ENCODE measurements around the gene ERBB4. TPM values are rescaled to one million over a fixed set of nuclear protein-coding genes. Genes with fewer than 3 reads are reported as not detected.
"Not testable (repeated sequence)": the region's sequence is repeated elsewhere in the genome, so short reads cannot be mapped to it uniquely, and the experiment has no call there.

ERBB4 gene
- total RNA-seq, 1 donor from 2014 or later = 11.5 TPM

DNA sequence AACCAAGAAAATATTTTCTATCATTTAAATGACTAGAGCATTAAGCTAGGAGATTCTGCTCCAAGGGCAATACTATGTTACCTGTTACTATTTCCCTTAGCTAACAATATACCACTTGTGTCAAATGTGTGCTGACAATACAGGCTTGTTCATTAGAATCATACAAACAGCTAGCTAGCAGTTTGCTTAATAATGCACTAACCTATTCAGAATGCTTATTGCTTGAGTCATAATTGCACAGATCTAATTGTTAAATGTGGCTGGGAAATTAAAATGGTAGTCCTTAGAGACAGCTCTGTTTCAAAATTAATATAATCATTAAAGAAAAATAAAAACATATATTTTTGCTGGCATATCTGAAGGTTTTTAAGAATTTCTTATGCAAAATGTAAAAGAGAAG is 344.2 kb downstream of the ERBB4 start:
- intact Hi-C loops (cut with DNase I) = no loop called here
- no peak for DNase-seq
- no peak for ATAC-seq (ENCODE audit: poor library complexity)

DNA sequence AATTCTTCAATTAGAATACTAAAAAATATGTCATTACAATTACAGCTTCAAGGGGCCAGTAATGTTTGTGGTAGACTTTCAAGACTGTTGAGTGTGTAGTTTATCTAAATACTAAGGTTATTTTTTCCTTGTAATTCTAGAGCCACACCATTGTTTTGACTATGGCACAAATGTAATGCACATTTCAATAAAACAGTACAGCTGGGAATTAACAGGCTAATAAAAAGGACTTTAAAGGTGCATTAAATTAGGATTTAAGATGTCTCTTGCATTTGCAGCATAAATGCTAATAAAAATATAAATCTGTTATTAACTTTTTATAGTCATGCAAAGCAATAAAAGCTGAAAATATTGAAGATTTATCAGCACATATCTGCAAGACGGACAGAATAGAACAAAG is 344.8 kb downstream of the ERBB4 start:
- ATAC-seq (ENCODE audit: poor library complexity) (no peak), DNase-seq (no peak)
- intact Hi-C loops (cut with DNase I) = no loop called here

DNA sequence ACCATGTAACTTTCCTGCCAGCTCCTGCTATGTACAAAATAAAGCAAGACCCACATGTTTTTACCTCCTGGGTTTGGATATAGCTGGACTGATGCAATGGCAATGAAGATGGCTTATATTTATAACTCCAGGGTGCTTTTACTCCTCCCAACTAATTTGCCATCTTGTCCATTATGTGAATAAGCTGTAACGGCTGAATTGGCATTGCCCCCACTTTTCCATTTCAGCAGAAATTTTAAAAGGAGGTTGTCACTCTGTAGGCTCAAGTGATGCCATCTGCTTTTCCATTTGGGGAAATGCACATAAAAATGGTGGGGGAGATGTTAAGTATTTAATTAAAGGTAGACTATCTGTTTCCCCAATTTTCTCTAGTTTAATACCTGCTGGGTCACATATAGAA is 345.5 kb downstream of the ERBB4 start:
- no peak for ATAC-seq (ENCODE audit: poor library complexity)
- DNase-seq = no peak
- intact Hi-C loops (cut with DNase I) = no loop called here

DNA sequence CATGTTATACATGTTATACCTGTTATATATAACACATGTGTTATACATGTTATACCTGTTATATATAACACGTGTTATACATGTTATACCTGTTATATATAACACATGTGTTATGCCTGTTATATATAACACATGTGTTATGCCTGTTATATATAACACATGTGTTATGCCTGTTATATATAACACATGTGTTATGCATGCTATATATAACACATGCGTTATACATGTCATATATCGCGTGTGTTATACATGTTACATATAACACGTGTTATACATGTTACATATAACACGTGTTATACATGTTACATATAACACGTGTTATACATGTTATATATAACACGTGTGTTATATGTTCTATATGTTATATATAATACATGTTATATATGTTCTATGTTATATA is 347.2 kb downstream of the ERBB4 start:
- intact Hi-C loops (cut with DNase I); ATAC-seq (ENCODE audit: poor library complexity); DNase-seq: not testable (repeated sequence)

DNA sequence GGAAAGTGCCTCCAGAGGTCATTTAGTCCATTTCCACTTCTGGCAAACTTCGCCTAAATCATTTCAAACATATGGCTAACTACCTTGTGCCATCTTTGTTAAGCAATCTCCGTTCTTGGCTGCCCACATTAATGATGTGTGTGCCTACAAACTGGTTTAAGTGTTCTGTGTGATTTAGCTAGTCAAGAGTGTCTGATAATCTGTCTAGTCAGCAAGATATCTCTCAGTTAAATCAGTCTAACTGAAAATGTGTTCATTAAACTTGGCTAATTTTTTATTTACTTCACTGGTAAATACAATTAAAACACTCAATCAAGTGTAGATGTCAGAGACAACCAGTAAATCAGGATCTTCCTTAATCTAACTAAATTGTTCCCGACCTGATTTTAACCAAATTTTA is 352.4 kb downstream of the ERBB4 start:
- no peak for ATAC-seq (ENCODE audit: poor library complexity)
- intact Hi-C loops (cut with DNase I) = no loop called here
- DNase-seq = no peak

DNA sequence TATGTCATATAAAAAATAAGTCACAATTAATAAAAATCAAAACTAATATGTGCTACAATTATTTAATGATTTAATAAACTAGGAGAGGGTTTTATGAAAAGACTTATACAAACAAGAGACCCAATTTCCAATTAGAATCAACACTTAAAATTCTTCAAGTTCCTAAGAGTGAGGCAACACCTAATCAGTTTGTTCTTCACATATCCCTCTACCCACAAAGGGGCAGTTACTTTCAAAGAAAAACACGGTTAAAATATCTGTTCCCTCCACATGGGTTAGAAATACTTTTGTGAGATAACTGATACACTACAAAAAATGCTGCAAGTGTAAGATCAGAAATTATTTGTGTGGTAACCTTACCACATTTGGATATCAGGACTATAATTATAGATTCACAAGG is 357.0 kb downstream of the ERBB4 start:
- DNase-seq (no peak), ATAC-seq (ENCODE audit: poor library complexity) (no peak)
- intact Hi-C loops (cut with DNase I) = no loop called here

DNA sequence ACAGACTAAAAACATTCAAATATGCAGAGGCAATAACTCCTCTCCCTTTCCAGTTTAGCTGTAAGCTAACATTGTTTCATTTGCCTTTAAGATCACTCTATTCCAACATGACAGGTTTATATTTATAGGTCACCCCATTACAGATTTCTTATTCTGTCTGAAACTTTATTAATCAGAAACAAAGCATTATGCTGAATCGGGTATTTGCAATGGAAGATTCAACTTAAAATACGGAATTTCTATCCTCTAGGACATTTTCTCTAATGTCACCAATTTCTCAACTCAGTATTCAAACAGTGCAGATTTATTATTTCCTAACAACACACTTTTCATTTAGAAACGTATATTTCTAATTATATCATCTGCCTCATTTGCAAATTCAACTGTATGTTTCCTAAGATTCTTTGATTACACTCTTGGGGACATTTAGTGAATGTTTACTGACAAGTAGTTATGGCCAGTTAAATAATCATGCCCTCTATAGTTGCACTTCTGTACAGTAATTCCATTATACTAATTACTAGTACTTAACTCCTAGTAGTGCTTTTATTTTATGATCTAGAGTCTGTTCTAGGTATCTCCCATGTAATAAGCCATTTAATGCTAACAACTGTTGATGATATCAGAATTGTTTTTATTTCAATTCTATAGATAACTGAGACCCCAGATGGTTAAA is 358.1 kb downstream of the ERBB4 start:
- ATAC-seq (ENCODE audit: poor library complexity) (no peak), DNase-seq (no peak)
- intact Hi-C loops (cut with DNase I) = no loop called here

DNA sequence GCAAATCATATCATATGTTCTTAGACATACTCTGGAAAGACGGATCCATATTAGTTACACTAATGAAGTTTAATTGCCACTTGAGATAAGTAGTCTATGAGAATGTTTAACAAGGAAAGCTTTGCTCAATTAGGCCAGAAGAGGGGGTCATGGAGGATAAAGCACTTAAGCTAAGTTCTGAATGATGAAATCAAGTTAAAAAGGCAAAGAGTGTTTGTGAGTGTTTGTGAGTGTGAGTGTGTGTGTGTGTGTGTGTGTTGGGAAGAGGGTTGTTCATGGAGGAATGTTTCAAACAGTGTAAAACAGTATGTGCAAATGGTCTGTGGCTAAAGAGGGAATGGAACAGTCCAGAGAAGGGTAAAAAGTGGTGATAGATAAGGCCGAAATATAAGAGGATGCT is 360.9 kb downstream of the ERBB4 start:
- DNase-seq (no peak), ATAC-seq (ENCODE audit: poor library complexity) (no peak)
- intact Hi-C loops (cut with DNase I) = no loop called here

DNA sequence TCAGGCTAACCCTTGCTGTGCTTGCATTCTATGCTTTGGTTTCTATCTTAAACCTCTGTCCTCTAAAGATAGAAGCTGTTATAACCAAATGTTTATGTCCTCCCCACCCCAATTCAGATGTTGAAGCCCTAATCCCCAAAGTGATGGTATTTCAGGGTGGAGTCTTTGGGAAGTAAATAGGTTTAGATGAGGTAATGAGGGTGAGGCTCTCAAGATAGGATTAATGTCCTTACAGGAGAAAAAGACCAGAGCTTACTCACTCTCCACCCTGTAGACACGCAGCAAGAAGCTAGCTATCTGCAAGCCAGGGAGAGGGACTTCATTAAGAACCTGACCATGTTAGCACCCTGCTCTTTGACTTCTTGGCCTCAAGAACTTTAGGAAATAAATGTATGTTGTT is 362.5 kb downstream of the ERBB4 start:
- DNase-seq = no peak
- no peak for ATAC-seq (ENCODE audit: poor library complexity)
- intact Hi-C loops (cut with DNase I) = no loop called here

DNA sequence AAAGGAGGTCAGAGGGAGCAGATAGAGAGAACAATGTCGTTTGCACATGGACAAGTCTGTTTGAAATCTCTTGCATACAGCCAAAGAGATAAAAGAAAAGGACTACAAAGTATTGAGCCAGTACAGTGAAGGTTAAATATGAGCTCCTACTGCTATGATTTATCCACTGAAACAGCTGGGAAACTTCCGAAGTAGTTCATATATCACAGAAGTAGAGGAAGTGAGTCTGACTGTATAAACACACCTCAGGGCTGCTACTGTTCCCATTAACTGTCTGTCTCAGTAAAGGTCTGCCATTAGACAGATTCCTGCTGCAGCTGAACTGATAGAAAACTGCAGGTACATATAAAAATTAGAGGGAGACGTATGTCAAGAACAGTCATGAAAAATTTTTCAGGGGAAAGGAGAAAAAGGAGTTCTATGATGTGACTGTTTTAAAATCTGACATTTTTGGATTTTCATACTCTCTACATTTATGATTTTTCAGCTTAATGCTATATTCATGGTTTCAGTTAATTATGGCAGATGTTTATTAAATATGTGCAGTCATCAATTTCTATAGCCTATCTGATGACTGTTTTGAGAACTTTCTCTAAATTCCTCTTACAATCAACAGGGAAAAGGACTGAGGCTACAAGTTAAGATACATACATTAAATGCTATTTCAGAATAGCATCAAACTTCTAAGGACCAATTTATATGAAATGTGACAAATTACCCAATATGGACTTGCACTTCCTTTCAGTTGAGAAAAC is 364.7 kb downstream of the ERBB4 start:
- intact Hi-C loops (cut with DNase I) = no loop called here
- ATAC-seq (ENCODE audit: poor library complexity) = no peak

DNA sequence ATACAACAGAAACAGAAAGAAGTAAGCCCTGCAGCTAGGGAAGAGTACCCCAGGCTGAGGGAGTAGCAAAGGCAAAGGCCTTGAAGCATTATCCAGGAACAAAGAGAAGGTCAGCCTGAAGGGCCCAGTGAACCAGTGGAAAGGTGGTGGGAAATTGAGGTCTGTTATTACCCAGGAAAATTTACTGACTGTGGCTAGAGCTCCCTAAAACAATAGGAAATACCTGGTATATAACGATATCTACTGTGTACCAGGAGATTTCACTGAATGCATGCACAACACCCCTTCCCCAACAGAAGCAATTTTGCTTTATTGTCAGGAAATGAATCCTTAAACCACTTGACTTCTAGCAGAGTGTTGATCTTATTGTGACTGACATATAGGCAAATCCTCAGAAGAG is 365.3 kb downstream of the ERBB4 start:
- DNase-seq (no peak), ATAC-seq (ENCODE audit: poor library complexity) (no peak)
- intact Hi-C loops (cut with DNase I) = no loop called here

More for the DNA sequence above, 364.7 kb downstream of the ERBB4 start:
- no peak for DNase-seq

DNA sequence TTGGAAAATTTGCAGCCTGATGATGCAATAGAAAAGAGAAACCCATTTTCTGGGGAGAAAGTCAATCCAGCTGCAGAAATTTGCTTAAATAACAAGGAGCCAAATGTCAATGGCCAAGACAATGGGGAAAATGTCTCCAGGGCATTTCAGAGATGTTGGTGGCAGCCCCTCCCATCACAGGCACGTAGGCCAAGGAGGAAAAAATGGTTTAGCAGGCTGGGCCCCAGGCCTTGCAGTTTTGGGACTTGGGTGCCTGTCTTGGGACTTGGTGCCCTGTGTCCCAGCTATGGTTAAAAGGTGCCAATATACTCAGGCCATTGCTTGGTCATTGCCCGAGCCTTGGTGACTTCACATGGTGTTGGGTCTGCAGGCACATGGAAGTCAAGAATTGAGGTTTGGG is 368.2 kb downstream of the ERBB4 start:
- no peak for ATAC-seq (ENCODE audit: poor library complexity)
- intact Hi-C loops (cut with DNase I) = no loop called here
- DNase-seq = no peak

DNA sequence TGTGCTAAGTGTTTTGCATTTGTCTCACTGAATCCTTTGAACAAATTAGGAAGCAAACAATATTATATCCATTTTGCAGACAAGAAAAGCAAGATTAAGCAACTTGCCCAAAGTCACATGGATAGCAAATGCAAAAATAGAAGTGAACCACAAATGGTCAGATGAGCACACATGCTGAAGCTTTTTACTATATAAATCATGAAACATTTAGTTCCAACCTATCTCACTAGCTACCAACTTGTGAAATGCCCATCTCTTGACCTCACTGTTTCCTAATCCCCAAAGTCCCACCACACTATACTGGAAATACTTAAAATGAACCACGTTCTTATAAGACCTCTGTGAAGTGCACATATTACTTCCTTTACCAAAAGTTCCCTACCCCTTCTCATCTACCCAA is 380.5 kb downstream of the ERBB4 start:
- intact Hi-C loops (cut with DNase I) = no loop called here
- DNase-seq = no peak
- no peak for ATAC-seq (ENCODE audit: poor library complexity)

DNA sequence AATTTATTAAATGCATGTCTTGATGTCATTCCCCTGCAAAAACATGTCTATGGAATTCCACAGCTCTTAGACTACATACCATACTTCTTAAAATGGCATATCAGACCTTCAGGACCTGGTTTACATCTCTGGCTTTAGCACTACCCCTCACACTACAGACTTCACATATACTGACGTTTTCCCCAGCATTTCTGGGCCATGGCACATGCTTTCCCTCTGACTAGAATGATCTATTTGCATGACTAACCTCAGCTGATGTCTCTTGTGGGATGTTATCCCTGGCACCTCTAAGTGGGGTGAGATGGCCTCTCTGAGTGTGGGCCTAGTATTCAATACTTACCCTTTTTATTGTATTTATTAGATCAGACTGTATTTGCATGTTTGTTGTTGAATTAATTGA is 381.6 kb downstream of the ERBB4 start:
- ATAC-seq (ENCODE audit: poor library complexity) = no peak
- DNase-seq = no peak
- intact Hi-C loops (cut with DNase I) = no loop called here

DNA sequence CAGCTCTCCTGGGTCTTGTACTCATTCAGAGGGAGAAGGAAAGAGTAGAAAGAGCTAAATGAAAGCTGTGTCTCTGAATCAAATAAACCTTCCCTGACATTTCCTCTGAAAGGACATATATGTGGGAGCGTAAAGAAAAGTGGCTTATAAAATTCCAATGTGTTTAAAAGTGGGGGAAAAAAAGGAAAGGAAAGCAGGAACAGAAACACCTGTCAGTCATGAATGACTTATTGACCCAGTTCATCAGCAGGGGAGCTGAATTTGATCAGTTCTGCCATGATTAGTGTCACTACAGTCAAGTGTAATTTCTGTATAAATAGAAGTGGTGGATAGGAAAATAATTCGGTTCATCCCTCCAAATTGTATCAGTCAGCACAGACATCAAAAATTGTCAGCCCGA is 382.5 kb downstream of the ERBB4 start:
- intact Hi-C loops (cut with DNase I) = no loop called here
- ATAC-seq (ENCODE audit: poor library complexity) (no peak), DNase-seq (no peak)

DNA sequence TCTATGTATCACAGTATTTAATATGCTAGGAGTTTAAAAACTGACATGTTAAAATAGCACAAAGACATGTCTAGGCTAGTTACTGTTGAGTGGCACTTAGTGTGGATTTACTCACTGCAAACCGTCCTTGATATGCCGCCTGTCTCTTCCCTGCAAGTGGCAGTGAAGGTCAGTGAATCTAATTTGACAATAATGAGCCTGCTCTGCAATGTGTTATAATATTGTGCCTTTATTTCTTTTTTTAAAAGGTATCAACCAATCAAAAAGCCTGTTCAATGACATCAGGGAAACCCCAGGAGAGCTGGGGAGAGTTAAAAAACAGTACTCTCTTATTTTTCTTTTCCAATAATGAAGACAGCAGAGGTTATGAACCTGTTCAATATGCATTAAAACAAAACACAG is 384.1 kb downstream of the ERBB4 start:
- intact Hi-C loops (cut with DNase I) = no loop called here
- ATAC-seq (ENCODE audit: poor library complexity) (peak; percentile 81), DNase-seq (no peak)

DNA sequence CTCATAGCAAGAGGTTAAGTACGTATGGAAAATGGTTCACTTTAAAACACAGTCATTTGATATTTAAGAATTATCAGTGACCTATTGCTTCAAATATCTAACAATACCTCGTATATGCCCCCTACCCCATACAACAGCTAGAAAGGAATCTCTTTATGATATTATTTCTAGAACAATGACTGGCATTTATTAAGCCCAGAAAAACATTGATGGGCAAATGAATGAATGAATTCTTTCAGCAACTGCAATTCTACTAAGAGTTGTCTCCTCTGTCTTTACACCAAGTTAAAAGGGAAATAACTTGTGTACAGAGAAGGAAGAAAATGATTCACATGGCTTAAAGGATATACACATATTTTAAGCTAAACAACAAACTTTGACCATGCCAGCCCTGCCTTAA is 384.7 kb downstream of the ERBB4 start:
- DNase-seq = no peak
- no peak for ATAC-seq (ENCODE audit: poor library complexity)
- intact Hi-C loops (cut with DNase I) = no loop called here

DNA sequence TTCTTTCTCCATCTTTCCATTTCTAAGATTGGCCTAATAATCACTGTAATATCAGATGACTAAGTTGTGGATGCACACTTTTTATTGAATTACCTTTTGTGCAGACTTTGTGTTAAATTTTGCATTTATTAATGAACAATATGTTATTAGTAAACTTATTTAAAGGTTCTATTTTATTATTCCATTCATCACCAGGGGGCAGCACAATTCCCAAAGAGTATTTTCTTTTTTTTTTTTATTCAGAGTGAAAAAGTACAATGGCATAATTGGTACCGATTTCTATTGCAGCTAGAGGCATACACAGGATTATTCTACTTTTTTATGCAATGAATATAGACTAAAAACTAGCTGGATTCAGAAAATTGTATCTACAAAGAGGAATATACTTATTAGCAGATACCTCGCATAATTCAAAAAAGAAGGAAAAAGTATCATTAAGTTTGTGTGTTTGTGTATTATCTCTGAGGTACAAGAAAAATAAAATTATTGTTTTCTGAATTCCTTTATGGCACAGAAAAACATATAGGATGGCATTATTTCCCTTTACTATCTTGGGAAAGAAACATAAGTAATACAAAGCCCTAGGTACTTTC is 390.6 kb downstream of the ERBB4 start:
- DNase-seq (no peak), ATAC-seq (ENCODE audit: poor library complexity) (no peak)
- intact Hi-C loops (cut with DNase I) = no loop called here

DNA sequence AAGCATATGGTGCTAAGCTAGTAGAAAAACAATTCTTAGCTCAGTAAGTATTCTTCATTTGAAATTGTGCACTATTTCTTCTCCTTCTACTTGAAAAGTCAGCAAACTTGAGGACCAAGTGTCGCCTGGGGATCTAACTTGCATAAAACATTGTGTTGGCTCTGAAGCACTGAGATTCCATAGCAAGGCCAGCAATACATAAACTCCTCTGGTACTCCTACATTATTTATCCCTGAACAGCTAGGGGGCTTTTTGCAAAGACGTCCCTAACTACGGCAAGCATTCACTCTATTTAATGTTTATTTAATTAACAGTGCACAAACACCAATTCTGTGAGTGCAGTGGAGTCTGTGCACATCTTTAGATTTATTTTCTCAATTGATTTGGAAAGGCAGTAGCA is 392.2 kb downstream of the ERBB4 start:
- ATAC-seq (ENCODE audit: poor library complexity) (no peak), DNase-seq (no peak)
- intact Hi-C loops (cut with DNase I) = no loop called here

DNA sequence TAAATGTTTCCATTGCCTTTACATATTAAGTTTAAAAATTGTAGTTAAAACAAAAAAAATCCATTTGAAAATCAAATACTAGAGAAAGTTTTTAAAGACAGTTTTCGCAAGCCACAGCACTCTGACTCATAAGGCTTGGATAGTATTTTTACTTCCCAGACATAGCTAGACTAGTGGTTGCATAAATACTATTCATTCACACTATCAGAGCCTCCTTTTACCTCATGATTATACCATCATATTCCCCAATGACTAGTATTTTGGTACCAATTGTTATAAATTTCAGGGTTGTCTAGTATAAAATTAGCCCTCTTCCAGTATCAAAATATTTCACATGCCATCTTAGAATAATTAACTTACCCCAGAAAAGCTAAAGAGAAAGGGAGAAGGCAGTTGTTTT is 393.5 kb downstream of the ERBB4 start:
- intact Hi-C loops (cut with DNase I) = no loop called here
- ATAC-seq (ENCODE audit: poor library complexity) (no peak), DNase-seq (no peak)

Measured in Right ventricle myocardium superior (tissue), 1 donor.